ENCODE measurements around the gene MT1M. TPM values are rescaled to one million over a fixed set of nuclear protein-coding genes. Genes with fewer than 3 reads are reported as not detected.

The MT1M gene
- total RNA-seq, 1 experiment from 2014 or later = 0.39 TPM

DNA sequence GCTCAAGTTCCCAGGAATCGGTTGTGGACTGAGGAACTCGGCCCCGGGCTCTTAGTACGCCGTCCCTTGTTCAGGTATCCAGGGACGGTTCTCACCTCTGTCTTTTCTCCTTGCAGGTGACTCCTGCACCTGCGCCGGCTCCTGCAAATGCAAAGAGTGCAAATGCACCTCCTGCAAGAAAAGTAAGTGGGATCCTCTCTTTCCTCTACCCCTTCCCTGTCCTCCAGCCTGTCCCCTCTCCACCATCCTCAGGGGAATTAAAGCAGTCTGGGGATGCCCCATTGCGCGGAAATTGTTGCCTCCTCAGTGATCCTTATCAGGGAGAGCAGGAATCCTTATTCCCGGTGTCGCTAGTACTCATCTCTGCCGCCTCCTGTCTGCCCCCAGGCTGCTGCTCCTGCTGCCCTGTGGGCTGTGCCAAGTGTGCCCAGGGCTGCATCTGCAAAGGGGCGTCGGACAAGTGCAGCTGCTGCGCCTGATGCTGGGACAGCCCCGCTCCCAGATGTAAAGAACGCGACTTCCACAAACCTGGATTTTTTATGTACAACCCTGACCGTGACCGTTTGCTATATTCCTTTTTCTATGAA is 23.5 kb upstream of the MT1M start:
- Histone ChIP-seq H3K27me3 (ENCODE audit: insufficient read depth, low read length) (no peaks in the 10 kb centered on the region), H2AFZ (ENCODE audit: low read depth, low read length, poor library complexity, severe bottlenecking) (no peak overlapping the region), H3K9me3 (ENCODE audit: control insufficient read depth in 1 of 2, insufficient read depth in 1 of 2, low read depth in 1 of 2, low read length in 2 of 2) (no peaks in the 10 kb centered on the region), H3K4me2 (ENCODE audit: low read length) (peak overlapping the region; percentile 95), H3K4me1 (ENCODE audit: control insufficient read depth in 1 of 2, insufficient read depth in 2 of 2, low read length in 2 of 2) (peaks cover 68 to 87% of the 10 kb centered on the region in 2 experiments), H3K9me2 (ENCODE audit: insufficient read depth) (no peaks in the 10 kb centered on the region), H3K79me2 (ENCODE audit: insufficient read depth, low read length) (peaks cover 14% of the 10 kb centered on the region), H3K36me3 (ENCODE audit: control insufficient read depth in 1 of 2, insufficient read depth in 2 of 2, low read length in 2 of 2) (no peaks in the 10 kb centered on the region), H3K4me3 (replicated peaks in 1 of 2; ENCODE audit: low read depth in 1 of 2, low read length in 2 of 2) (peak overlapping the region; percentile 63 to 85), H3K9ac (ENCODE audit: low read length) (peak overlapping the region; percentile 91), H3K27ac (ENCODE audit: low read depth, low read length) (peak overlapping the region; percentile 96), H4K20me1 (ENCODE audit: insufficient read depth) (no peaks in the 10 kb centered on the region)
- intact Hi-C loops (cut with micrococcal nuclease) = loop anchor here (1.0 to 2.0 kb wide), 2 partner anchors 16 to 74 kb away; partner anchors contain the start of genes MT1E and MT1X
- no peak for TF ChIP-seq EZH2 (IDR thresholded peaks at IDR 0.05)
- no peak for TF ChIP-seq SP1 (IDR thresholded peaks at IDR 0.05; ENCODE audit: low read depth)
- TF ChIP-seq ELF1 (IDR thresholded peaks at IDR 0.05; ENCODE audit: borderline replicate concordance, low read depth) = no peak
- no peak for TF ChIP-seq TCF7L2 (IDR thresholded peaks at IDR 0.05; ENCODE audit: borderline replicate concordance, extremely low read depth, insufficient read depth, insufficient read length)
- TF ChIP-seq, protein P1, sequence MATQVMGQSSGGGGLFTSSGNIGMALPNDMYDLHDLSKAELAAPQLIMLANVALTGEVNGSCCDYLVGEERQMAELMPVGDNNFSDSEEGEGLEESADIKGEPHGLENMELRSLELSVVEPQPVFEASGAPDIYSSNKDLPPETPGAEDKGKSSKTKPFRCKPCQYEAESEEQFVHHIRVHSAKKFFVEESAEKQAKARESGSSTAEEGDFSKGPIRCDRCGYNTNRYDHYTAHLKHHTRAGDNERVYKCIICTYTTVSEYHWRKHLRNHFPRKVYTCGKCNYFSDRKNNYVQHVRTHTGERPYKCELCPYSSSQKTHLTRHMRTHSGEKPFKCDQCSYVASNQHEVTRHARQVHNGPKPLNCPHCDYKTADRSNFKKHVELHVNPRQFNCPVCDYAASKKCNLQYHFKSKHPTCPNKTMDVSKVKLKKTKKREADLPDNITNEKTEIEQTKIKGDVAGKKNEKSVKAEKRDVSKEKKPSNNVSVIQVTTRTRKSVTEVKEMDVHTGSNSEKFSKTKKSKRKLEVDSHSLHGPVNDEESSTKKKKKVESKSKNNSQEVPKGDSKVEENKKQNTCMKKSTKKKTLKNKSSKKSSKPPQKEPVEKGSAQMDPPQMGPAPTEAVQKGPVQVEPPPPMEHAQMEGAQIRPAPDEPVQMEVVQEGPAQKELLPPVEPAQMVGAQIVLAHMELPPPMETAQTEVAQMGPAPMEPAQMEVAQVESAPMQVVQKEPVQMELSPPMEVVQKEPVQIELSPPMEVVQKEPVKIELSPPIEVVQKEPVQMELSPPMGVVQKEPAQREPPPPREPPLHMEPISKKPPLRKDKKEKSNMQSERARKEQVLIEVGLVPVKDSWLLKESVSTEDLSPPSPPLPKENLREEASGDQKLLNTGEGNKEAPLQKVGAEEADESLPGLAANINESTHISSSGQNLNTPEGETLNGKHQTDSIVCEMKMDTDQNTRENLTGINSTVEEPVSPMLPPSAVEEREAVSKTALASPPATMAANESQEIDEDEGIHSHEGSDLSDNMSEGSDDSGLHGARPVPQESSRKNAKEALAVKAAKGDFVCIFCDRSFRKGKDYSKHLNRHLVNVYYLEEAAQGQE (IDR thresholded peaks at IDR 0.05; ENCODE audit: low read depth) = no peak
- no peak for TF ChIP-seq RAD21 (IDR thresholded peaks at IDR 0.05; ENCODE audit: low read depth)
- TF ChIP-seq ZBTB33 (IDR thresholded peaks at IDR 0.05; ENCODE audit: extremely low read depth, insufficient replicate concordance, low read length) = no peak
- no peak for TF ChIP-seq JUND (IDR thresholded peaks at IDR 0.05)
- TF ChIP-seq FOSL1 (IDR thresholded peaks at IDR 0.05; ENCODE audit: low read depth) = no peak
- TF ChIP-seq, protein P2, sequence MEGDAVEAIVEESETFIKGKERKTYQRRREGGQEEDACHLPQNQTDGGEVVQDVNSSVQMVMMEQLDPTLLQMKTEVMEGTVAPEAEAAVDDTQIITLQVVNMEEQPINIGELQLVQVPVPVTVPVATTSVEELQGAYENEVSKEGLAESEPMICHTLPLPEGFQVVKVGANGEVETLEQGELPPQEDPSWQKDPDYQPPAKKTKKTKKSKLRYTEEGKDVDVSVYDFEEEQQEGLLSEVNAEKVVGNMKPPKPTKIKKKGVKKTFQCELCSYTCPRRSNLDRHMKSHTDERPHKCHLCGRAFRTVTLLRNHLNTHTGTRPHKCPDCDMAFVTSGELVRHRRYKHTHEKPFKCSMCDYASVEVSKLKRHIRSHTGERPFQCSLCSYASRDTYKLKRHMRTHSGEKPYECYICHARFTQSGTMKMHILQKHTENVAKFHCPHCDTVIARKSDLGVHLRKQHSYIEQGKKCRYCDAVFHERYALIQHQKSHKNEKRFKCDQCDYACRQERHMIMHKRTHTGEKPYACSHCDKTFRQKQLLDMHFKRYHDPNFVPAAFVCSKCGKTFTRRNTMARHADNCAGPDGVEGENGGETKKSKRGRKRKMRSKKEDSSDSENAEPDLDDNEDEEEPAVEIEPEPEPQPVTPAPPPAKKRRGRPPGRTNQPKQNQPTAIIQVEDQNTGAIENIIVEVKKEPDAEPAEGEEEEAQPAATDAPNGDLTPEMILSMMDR (IDR thresholded peaks at IDR 0.05 in 2 of 3, conservative IDR thresholded peaks at IDR 0.05 in 1 of 3; ENCODE audit: borderline replicate concordance in 1 of 3, insufficient read depth in 1 of 3, low read depth in 2 of 3, low read length in 2 of 3) = no peak
- TF ChIP-seq POLR2AphosphoS5 (IDR thresholded peaks at IDR 0.05; ENCODE audit: low read depth, low read length) = no peak
- TF ChIP-seq, protein P3, sequence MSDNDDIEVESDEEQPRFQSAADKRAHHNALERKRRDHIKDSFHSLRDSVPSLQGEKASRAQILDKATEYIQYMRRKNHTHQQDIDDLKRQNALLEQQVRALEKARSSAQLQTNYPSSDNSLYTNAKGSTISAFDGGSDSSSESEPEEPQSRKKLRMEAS (IDR thresholded peaks at IDR 0.05) = no peak
- TF ChIP-seq CEBPB (IDR thresholded peaks at IDR 0.05; ENCODE audit: low read depth) = no peak
- TF ChIP-seq, protein P4, sequence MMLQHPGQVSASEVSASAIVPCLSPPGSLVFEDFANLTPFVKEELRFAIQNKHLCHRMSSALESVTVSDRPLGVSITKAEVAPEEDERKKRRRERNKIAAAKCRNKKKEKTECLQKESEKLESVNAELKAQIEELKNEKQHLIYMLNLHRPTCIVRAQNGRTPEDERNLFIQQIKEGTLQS (IDR thresholded peaks at IDR 0.05) = no peak
- no peak for TF ChIP-seq POLR2A (IDR thresholded peaks at IDR 0.05; ENCODE audit: borderline replicate concordance, extremely low read depth, insufficient read depth, insufficient read length)
- DNase-seq (ENCODE audit: low read depth, low spot score) (no peak), ATAC-seq (no peak)
- CTCF ChIA-PET = interaction anchor here (0.9 to 1.7 kb wide), 6 partner anchors 8 to 253 kb away, joined by 3 to 8 read pairs (median 4); no protein-coding TSS in a partner anchor
- POLR2A ChIA-PET = interaction anchor here (0.8 to 16.1 kb wide), 10 partner anchors 9 to 133 kb away, joined by 3 to 344 read pairs (median 3); partner anchors contain the start of genes MT1E and MT1F
- TSS peak; percentile 97 for BruUV-seq (replicated peaks)
- RAD21 ChIA-PET (ENCODE audit: low non-redundant PET in 1 of 2, low total read pairs in 2 of 2, uncharacterized antibody in 2 of 2, unreplicated experiment in 2 of 2) = interaction anchor here (0.6 to 1.0 kb wide), 2 partner anchors 8 to 17 kb away, joined by 5 to 7 read pairs; partner anchors contain the start of gene MT1E (in 1 of the 2)
